Dedifferentiated amniotic fluid mesenchymal stem cell (primary cell): ENCODE results near the gene XRCC6.
"Not testable (repeated sequence)": the region's sequence is repeated elsewhere in the genome, so short reads cannot be mapped to it uniquely, and the experiment has no call there.

Source experiments
- DNase-seq: peaks from one replicate; pipeline ENCODE4 v3.0.0-alpha.2; 2016; ENCODE audit errors: extremely low spot score

The XRCC6 gene

DNA sequence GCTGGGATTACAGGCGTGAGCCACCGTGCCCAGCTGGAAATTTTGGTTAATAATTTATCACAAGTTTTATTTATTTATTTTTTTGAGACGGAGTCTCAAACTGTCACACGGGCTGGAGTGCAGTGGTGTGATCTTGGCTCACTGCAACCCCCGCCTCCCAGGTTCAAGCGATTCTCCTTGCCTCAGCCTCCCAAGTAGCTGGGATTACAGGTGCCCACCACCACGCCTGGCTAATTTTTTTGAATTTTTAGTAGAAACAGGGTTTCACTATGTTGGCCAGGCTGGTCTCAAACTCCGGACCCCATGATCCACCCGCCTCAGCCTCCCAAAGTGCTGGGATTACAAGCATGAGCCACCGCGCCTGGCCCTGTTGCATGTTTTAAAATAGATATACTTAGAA lies 65.8 kb downstream of the XRCC6 start:
- DNase-seq, result not testable (repeated sequence)

DNA sequence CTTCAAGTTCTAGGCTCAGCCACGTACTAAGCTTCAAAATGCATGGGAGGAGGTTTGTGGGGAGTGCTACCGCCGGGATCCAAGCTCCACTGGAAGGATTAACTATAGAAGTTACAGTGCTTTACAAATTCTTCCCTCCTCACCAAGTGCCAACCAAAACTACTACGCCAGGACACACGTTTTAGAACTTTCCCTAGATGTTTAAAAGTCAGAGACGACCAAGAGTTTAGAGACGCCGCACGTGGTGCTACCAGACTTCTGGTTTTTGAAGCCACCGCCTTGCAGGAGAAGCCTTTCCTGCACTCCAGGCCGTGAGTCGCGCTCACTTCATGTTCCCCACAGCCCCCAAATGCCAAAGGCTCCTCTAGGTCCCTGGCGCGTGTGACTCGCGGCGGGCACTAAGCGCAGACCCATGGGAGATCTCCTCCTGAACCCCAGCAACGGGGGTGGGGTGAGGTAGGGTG lies 66.8 kb downstream of the XRCC6 start:
- no peak for DNase-seq

DNA sequence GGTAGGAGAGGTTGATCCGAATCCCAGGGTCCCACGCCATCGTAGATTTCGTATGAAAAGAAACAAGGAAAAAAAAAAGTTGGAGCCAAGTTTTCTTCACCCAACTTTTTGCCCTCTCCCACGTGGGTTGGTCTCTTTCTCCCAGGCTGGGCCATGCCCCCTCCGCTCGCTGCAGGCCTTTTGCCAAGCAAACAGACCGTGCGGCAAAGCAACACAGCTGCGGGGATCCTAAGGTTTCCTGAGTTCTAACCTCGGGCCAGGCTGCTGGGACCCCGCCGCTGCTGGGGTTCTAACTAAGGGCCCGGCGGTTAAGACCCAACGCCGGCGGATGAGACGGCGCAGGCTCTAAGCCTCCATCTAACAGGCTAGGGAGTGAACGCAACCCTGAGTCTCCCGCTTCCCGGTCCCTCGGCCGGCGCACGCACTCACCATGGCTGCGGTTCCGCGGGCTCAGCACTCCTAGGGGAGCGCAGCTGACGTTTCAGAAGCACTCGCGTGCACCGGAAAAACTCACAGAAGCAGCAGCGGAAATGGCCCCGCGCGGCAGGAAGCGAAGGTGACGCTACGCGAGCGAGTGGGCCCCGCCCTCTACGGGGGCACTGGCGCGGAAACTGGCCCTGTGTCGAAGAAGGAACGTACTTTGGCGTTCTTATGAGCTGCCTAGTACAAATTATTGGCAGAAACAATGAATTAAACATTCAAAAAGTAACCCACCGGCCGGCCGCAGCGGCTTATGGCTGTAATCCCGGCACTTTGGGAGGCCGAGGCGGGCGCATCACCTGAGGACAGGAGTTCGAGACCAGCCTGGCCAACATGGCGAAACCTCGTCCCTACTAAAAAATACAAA lies 67.5 kb downstream of the XRCC6 start, which contains the start of gene SNU13:
Gene SNU13, minus strand, starts transcription at position 503 of the 847 bp plus-strand sequence. Its CDS starts 71 bp downstream, at position 432.
- DNase-seq, result peak; percentile 94

DNA sequence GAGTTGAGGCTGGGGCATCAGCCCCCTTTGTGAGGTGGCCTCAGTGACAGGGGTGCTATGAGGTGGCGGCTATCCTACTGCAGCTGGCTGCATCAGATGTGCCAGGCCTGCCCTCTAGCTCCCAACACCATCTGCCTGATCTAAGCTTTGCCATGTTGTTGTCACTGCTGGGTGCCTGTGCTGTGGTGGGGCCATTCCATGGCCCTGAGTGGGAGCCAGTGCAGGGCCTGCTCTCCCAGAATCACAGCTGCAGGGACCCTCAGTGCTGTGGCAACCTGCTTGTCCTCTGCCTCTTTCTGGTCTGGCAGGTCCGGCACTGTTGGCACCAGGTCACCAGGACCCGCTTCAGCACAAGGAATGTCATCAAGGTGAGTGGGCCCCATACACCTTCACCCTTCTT lies 69.4 kb downstream of the XRCC6 start:
- DNase-seq, result no peak

DNA sequence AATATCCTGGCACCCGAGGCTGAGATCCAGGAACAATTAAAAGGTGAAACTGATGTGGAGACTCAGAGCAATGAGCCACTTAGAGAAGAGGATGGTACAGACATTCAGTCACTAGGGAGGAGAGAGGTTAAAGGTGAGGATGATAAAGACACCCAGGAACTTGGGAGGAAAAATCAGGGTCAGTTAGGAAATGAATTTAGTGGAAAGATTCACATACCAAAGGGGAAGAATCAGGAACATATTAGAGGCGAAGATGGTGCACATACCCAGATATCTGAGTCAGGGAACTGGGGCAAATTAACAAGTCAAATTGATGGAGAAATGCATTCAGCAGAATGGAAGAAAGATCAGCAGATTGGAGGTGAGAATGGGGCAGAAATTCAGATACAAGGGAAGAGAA lies 74.1 kb downstream of the XRCC6 start:
- no peak for DNase-seq

DNA sequence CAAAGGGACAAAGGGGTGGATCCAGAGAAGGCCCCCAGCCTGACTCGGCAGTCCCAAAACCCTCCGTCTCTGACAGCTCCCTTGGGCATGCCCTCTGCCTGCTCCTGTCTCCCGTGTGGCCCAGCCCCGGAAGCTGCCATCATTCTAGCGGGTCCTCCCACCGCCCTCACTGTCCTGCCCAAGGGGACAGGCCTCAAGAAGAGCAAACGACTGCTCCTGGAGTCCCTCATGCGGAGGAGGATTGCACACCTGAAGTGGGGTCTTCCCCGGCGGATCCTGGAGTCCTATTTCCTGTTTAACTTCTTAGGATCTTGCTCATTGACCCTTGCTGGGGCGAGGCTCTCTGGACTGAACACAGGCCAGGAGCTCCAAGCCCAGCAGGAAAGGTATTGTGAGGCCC lies 75.6 kb downstream of the XRCC6 start:
- DNase-seq, result no peak

DNA sequence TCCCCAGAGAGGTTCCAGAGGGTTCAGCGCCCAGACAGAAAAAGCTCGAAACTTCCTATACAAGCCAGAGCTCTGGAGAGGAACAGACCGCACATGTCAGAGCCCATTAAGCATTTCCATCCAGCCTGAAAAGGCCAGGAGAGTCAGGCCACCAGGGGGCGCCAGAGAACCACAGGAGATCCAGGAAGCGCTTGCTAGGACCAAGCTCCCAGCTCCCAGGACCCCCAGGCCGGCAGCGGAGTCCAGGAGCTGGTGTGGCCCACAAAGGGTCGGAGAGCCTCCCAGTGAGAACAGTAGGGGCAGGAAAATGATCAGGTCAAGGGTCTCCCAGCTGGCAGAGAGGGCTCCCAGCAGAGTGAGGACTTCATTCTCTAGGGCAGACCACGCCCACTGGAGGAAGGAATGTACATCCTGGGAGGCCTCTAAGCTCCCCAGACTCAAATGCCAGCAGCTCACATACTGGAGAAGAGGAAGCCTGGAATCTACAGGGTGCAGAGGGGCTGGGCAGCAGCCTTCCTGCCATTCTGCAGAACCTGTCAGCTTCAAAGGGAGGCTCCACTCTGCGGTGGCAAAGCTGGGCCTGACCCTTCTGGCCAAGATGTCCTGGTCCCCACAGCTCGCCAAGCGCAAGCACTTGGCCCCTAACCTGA lies 76.2 kb downstream of the XRCC6 start:
- DNase-seq, result peak; percentile 88

DNA sequence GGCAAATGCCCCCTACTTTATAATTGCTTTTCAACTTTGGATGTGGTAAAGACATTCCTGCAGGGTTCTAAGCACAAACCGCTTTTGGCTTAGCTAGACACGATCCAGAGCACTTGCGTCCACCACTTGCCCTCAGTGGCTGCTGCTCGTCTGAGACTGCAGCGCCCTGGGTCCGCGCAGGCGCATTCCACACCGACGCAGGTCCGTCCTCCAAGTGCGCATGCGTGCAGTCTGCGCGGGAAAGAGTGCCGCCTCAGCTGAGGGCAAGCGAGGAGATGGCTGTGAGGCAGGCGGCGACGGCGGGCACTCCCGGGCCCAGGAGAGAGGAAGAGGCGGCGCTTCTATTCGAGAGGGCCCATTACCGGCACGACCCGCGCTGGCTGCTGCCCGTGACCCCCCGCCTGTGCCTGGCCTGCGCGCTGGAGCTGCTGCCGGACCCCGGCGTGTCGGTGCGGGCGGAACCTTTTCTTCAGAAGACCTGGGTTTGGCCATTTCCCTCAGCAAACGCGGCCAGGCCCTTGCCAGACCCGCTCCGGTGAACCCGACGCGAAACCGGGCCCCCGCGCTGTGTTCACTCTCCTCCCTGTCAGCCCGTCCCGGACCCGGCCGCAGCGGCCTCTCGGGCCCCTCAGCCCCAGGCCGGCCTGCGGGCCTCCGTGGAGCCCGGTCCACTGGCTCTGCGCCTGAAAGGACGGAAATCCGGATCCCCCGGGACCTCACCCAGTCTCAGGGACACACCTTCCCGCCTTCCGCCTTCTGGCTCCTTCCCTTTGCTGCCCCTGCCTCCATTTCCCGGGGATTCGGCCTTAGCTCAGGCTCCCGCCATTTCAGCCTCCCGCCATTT lies 78.4 kb downstream of the XRCC6 start, which contains the start of gene MEI1:
Gene MEI1, plus strand, starts transcription at position 240 of the 844 bp plus-strand sequence. Its CDS starts 36 bp downstream, at position 276.
- no peak for DNase-seq

DNA sequence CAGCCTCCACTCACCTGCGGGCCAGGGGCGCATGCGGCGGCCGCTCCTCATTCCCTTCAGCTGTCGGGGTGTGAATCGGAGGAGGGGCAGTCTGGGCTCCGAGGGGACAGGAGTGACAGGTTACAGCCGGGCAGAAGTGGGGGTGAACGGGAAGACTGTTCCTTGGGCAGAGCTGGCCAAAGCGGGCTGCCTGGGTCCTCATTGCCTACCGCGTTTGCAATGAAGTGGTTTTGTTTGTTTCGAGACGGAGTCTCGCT lies 78.9 kb downstream of the XRCC6 start:
- DNase-seq, result no peak

DNA sequence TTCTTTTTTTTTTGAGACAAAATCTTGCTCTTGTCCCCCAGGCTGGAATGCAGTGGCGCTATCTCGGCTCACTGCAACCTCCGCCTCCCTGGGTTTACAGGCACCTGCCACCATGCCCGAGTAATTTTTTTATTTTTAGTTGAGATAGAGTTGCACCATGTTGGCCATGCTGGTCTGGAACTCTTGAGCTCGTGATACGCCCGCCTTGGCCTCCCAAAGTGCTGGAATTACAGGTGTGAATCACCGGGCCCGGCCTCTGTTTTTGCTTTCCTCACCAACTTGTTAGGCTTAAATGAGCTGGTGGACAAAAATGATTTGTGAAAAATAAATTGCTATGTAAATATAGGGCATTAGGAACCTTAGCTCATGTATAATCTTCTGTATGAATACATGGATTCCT lies 81.7 kb downstream of the XRCC6 start:
- DNase-seq, result no peak

DNA sequence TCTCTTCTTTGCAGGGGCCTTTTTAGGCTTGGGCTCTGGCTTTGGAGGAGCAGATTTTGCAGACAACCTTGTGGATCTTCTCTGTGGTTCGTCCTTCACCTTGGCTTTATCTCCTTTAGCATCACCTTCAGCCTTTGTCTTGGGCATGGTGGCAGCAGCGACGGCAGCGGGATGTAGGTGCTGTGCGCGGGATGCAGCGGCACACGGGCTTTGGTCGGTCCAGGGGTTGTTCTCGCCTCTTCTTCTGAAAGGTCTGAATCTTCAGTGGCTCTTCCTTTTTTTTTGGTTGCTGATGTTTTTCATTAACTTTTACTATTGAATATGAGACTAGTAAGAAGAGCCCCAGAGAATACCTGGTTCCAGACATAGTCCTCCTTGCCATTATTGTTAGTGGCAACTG lies 88.2 kb downstream of the XRCC6 start:
- DNase-seq, result no peak

DNA sequence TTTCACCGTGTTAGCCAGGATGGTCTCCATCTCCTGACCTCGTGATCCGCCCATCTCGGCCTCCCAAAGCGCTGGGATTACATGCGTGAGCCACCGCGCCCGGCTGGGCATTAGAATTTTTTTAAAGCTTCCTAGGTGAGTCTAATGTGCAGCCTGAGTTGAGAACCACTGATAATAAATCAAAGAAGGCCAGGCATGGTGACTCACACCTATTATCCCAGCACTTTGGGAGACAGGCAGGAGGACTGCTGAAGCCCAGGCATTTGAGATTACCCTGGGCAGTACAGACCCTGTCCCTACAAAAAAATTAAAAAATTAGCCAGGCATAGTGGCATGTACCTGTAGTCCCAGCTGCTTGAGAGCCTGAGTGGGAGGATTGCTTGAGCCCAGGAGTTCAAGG lies 91.9 kb downstream of the XRCC6 start:
- DNase-seq, result no peak
